Endothelial cell of umbilical vein (primary cell): ENCODE results near the gene SPRYD3. TPM values are rescaled to one million over a fixed set of nuclear protein-coding genes. Genes with fewer than 3 reads are reported as not detected.

ENCODE experiments used
- BruUV-seq: library from RNA; stranded (reverse); fragments of 400-500 nt; replicated peaks from 2 replicates; lab custom pipeline; 2021; lab: Mats Ljungman, UMichigan
- CTCF ChIA-PET: fragments of 300-600, 350-600 bp; sonication (Branson Sonifier 250); formaldehyde crosslinking; loops from one replicate; lab custom pipeline; 2021; ENCODE audit warnings: antibody characterized with exemption, inconsistent platforms; lab: Charles Lee
- POLR2A ChIA-PET: fragments of 300-600, 350-600 bp; sonication (Branson Sonifier 250); formaldehyde crosslinking; loops from one replicate; lab custom pipeline; 2021; ENCODE audit warnings: antibody characterized with exemption, inconsistent platforms; lab: Charles Lee
- DNase-seq: peaks from one replicate; pipeline ENCODE4 v3.0.0-alpha.2; 2011; ENCODE audit warnings: low read depth, low spot score
- FAIRE-seq: peaks from 2 replicates; lab custom pipeline; 2011; peaks lifted over from hg19 to GRCh38; lab: Jason Lieb, UNC
- H2AFZ ChIP-seq: 2 replicates; pipeline ENCODE4 v1.6.0; 2012; ENCODE audit warnings: low read depth, low read length, control low read depth, inconsistent platforms
- H3K27ac ChIP-seq: 2 replicates; pipeline ENCODE4 v1.5.1; 2011; ENCODE audit warnings: low read depth, mild to moderate bottlenecking, control low read depth, low read length, moderate library complexity; ENCODE audit not compliant: insufficient read depth
- H3K27me3 ChIP-seq, 2 experiments: 2 replicates each; pipeline versions ENCODE4 v1.6.0 to v1.6.1; 2011; ENCODE audit warnings: low read length in 2 of 2, mixed read lengths in 1 of 2; ENCODE audit not compliant: control insufficient read depth in 2 of 2, insufficient read depth in 2 of 2
- H3K36me3 ChIP-seq, 2 experiments: 2 replicates in 1 of 2; 3 replicates in 1 of 2; pipeline ENCODE4 v1.5.1; 2011; ENCODE audit warnings: low read length in 2 of 2, mild to moderate bottlenecking in 1 of 2, moderate library complexity in 1 of 2; ENCODE audit not compliant: control insufficient read depth in 2 of 2, insufficient read depth in 2 of 2; ENCODE audit errors: extremely low read depth in 1 of 2
- H3K4me1 ChIP-seq: 3 replicates; pipeline ENCODE4 v1.5.1; 2011; ENCODE audit warnings: mild to moderate bottlenecking, low read length; ENCODE audit not compliant: control insufficient read depth, insufficient read depth; ENCODE audit errors: extremely low read depth
- H3K4me2 ChIP-seq: 2 replicates; pipeline ENCODE4 v1.6.1; 2011; ENCODE audit warnings: low read length, control low read depth, mixed read lengths; ENCODE audit not compliant: insufficient read depth
- H3K4me3 ChIP-seq, 3 experiments: fragments of 200-600 bp in 1 of 3; sonication (generic), shearing (Covaris generic) in 1 of 3; replicated peaks in 1 of 3; 2 replicates each; pipeline ENCODE4 v1.5.1; 2011 to 2016; ENCODE audit warnings: control low read depth in 3 of 3, low read length in 3 of 3, mild to moderate bottlenecking in 2 of 3, inconsistent platforms in 1 of 3, low read depth in 1 of 3, moderate library complexity in 1 of 3; ENCODE audit not compliant: insufficient read depth in 1 of 3
- H3K79me2 ChIP-seq: 2 replicates; pipeline ENCODE4 v1.6.0; 2012; ENCODE audit warnings: low read length, inconsistent platforms; ENCODE audit not compliant: control insufficient read depth, insufficient read depth
- H3K9ac ChIP-seq: replicated peaks from 2 replicates; pipeline ENCODE3; 2011; ENCODE audit warnings: low read length, control low read depth; ENCODE audit not compliant: insufficient read depth; ENCODE audit errors: extremely low read depth
- H3K9me1 ChIP-seq: replicated peaks from 3 replicates; pipeline ENCODE4 v1.6.0; 2011; ENCODE audit warnings: mild to moderate bottlenecking, low read length; ENCODE audit not compliant: control insufficient read depth, insufficient read depth; ENCODE audit errors: extremely low read depth
- H3K9me3 ChIP-seq: replicated peaks from 2 replicates; pipeline ENCODE4 v1.5.1; 2012; ENCODE audit warnings: low read length, inconsistent platforms; ENCODE audit not compliant: control insufficient read depth, insufficient read depth
- H4K20me1 ChIP-seq: replicated peaks from 2 replicates; pipeline ENCODE3; 2011; ENCODE audit warnings: mild to moderate bottlenecking, low read length; ENCODE audit not compliant: control insufficient read depth, insufficient read depth; ENCODE audit errors: extremely low read depth
- CTCF ChIP-seq, 2 donors: IDR thresholded peaks; 1 replicate in 1 of 2; 2 replicates in 1 of 2; pipeline ENCODE4 v1.5.1; 2011; ENCODE audit warnings: low read length in 2 of 2, mild to moderate bottlenecking in 2 of 2, moderate library complexity in 2 of 2, control low read depth in 1 of 2, inconsistent platforms in 1 of 2, low read depth in 1 of 2; ENCODE audit not compliant: insufficient read depth in 1 of 2; ENCODE audit errors: extremely low read depth in 1 of 2
- EZH2 ChIP-seq: IDR thresholded peaks from 2 replicates; pipeline ENCODE4 v1.6.1; 2012; ENCODE audit warnings: borderline replicate concordance, low read depth, mild to moderate bottlenecking, moderate library complexity, low read length, inconsistent platforms; ENCODE audit not compliant: severe bottlenecking
- FOS ChIP-seq: IDR thresholded peaks from 2 replicates; pipeline ENCODE4 v1.6.1; 2011; ENCODE audit warnings: mild to moderate bottlenecking, low read length, moderate library complexity, borderline replicate concordance; ENCODE audit not compliant: insufficient read depth
- GATA2 ChIP-seq: IDR thresholded peaks from 2 replicates; pipeline ENCODE4 v1.7.0; 2011; ENCODE audit warnings: low read depth, mild to moderate bottlenecking, moderate library complexity, mixed read lengths, low read length; ENCODE audit not compliant: insufficient read length, insufficient read depth
- JUN ChIP-seq: IDR thresholded peaks from 2 replicates; pipeline ENCODE4 v1.6.1; 2011; ENCODE audit warnings: borderline replicate concordance, low read depth; ENCODE audit not compliant: insufficient read length, insufficient read depth
- MAX ChIP-seq: IDR thresholded peaks from 2 replicates; pipeline ENCODE4 v1.6.1; 2011; ENCODE audit not compliant: insufficient read depth, insufficient read length
- MYC ChIP-seq: IDR thresholded peaks from one replicate; pipeline ENCODE4 v1.6.1; 2011; ENCODE audit warnings: mild to moderate bottlenecking, low read depth, low read length
- POLR2A ChIP-seq: IDR thresholded peaks from 2 replicates; pipeline ENCODE4 v1.6.1; 2012; ENCODE audit warnings: low read depth, mild to moderate bottlenecking, control low read depth, low read length
- POLR2AphosphoS5 ChIP-seq: IDR thresholded peaks from 2 replicates; pipeline ENCODE4 v1.6.1; 2012; ENCODE audit warnings: low read depth, mild to moderate bottlenecking, control low read depth, low read length, moderate library complexity; ENCODE audit not compliant: insufficient read depth
- dilution Hi-C: fragments of 300-500 bp; cut with MboI; formaldehyde crosslinking; loops from one replicate; pipeline ENCODE4 v1.15.0; 2019; ENCODE audit warnings: low sequenced_read_pairs; ENCODE audit not compliant: extremely low pct_ligation_motif_present
- intact Hi-C: fragments of 100-400 bp; cut with micrococcal nuclease; formaldehyde crosslinking; loops from one replicate; pipeline ENCODE4 v1.10.0; 2022
- polyA plus RNA-seq, 4 experiments: library from polyadenylated mRNA; depleted of rRNA in 3 of 4; stranded (reverse) in 3 of 4; unstranded in 1 of 4; fragments of >200 nt; gene quantifications; 2 replicates each; pipeline versions ENCODE4 v1.2.1 to v1.2.3, GENCODE V29; 2011 to 2012; ENCODE audit warnings: missing spikeins in 1 of 4
- total RNA-seq: library from RNA; stranded (reverse); gene quantifications from 2 replicates; pipeline ENCODE4 v1.2.3, GENCODE V29; 2021

The SPRYD3 gene
- total and polyA plus RNA-seq, 2 donors (not counting 3 experiments of a cell fraction or from before 2014, with no cell fraction given) = 38.6 to 39.2 TPM

- Histone ChIP-seq H3K4me1 (peaks cover 38% of the 10 kb centered on the region), H2AFZ (no peak overlapping the region), H3K27me3 (no peaks in the 10 kb centered on the region), H3K4me3 (no peak overlapping the region), H3K36me3 (peaks cover 2 to 7% of the 10 kb centered on the region in 2 experiments), H3K79me2 (no peaks in the 10 kb centered on the region), H3K9me3 (no peaks in the 10 kb centered on the region), H4K20me1 (no peaks in the 10 kb centered on the region), H3K4me2 (no peak overlapping the region), H3K27ac (no peak overlapping the region), H3K9ac (no peak overlapping the region), H3K9me1 (no peaks in the 10 kb centered on the region)
- FAIRE-seq (no peak), DNase-seq (no peak)
- POLR2A ChIA-PET = interaction anchor here (1.3 kb wide), 1 partner anchor 14 kb away, joined by 3 read pairs; no protein-coding TSS in a partner anchor
- BruUV-seq = no TSS peak
- TF ChIP-seq MYC (no peak), FOS (no peak), MAX (no peak), EZH2 (no peak), POLR2A (no peak), POLR2AphosphoS5 (no peak), CTCF (IDR thresholded peaks at IDR 0.05; ENCODE audit: extremely low read depth in 1 of 2, insufficient read depth in 1 of 2, low read depth in 1 of 2, low read length in 2 of 2) (no peak), JUN (no peak), GATA2 (no peak)
- intact Hi-C loops = no loop called here
- dilution Hi-C loops = no loop called here
- CTCF ChIA-PET = interaction anchor here (1.1 to 14.2 kb wide), 9 partner anchors 10 to 253 kb away, joined by 3 to 463 read pairs (median 79); partner anchors contain the start of genes AAAS, CSAD, IGFBP6 and SOAT2
Measured at GRCh38 chr12:53067993-53068770, 11.0 kb downstream of the SPRYD3 start.
